Activated T-helper 17 cell treated with anti-CD3 and anti-CD28 coated beads, Interleukin-2, amount 50 U/mL, for 72 hours (primary cell): ENCODE measurements around the gene BAZ1B. TPM values are rescaled to one million over a fixed set of nuclear protein-coding genes. Genes with fewer than 3 reads are reported as not detected.
"Not testable (repeated sequence)": the region's sequence is repeated elsewhere in the genome, so short reads cannot be mapped to it uniquely, and the experiment has no call there.

Source experiments
- ATAC-seq: fragments of 150-1000 bp; cut with Tn5 transposase; replicated peaks from 2 replicates; pipeline ENCODE4 v1.10.0; 2021; ENCODE audit warnings: mild to moderate bottlenecking, moderate library complexity
- H3K27ac Mint-ChIP-seq: one replicate; pipeline ENCODE4 v1.8.0; 2022; ENCODE audit warnings: mixed read lengths
- H3K27me3 Mint-ChIP-seq: one replicate; pipeline ENCODE4 v1.8.0; 2022; ENCODE audit warnings: mixed read lengths
- H3K36me3 Mint-ChIP-seq: one replicate; pipeline ENCODE4 v1.8.0; 2022; ENCODE audit warnings: low read depth, mild to moderate bottlenecking, mixed read lengths
- H3K4me1 Mint-ChIP-seq: one replicate; pipeline ENCODE4 v1.8.0; 2022; ENCODE audit warnings: mixed read lengths
- H3K4me3 Mint-ChIP-seq: one replicate; pipeline ENCODE4 v1.8.0; 2022; ENCODE audit warnings: mild to moderate bottlenecking, mixed read lengths
- H3K9me3 Mint-ChIP-seq: one replicate; pipeline ENCODE4 v1.8.0; 2022; ENCODE audit warnings: mixed read lengths
- total RNA-seq, 2 donors: library from RNA; stranded (reverse); gene quantifications; one replicate each; pipeline ENCODE4 v1.2.3, GENCODE V29; 2022

Gene BAZ1B
- total RNA-seq, 2 donors from 2014 or later = 59.7 to 102 TPM

DNA sequence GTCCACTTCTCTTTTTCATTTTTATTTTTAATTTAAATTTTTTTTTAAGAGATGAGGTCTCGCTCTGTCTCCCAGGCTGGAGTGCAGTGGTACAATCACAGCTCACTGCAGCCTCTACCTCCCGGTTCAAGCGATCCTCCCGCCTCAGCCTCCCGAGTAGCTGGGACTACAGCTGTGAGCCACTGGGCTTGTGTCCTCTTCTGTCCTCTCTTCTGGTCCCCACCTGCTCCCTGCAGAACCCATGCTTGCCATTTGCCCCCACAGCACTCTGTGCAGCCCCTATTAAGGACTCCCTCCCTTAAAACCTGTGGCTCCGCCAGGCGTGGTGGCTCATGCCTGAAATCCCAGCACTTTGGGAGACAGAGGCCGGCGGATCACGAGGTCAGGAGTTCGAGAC lies 97.6 kb downstream of the BAZ1B start:
- ATAC-seq = no peak
- Mint-ChIP-seq H3K9me3 (no peaks in the 10 kb centered on the region), H3K4me3 (no peak overlapping the region), H3K36me3 (no peaks in the 10 kb centered on the region), H3K4me1 (no peaks in the 10 kb centered on the region), H3K27ac (no peak overlapping the region), H3K27me3 (no peaks in the 10 kb centered on the region)

DNA sequence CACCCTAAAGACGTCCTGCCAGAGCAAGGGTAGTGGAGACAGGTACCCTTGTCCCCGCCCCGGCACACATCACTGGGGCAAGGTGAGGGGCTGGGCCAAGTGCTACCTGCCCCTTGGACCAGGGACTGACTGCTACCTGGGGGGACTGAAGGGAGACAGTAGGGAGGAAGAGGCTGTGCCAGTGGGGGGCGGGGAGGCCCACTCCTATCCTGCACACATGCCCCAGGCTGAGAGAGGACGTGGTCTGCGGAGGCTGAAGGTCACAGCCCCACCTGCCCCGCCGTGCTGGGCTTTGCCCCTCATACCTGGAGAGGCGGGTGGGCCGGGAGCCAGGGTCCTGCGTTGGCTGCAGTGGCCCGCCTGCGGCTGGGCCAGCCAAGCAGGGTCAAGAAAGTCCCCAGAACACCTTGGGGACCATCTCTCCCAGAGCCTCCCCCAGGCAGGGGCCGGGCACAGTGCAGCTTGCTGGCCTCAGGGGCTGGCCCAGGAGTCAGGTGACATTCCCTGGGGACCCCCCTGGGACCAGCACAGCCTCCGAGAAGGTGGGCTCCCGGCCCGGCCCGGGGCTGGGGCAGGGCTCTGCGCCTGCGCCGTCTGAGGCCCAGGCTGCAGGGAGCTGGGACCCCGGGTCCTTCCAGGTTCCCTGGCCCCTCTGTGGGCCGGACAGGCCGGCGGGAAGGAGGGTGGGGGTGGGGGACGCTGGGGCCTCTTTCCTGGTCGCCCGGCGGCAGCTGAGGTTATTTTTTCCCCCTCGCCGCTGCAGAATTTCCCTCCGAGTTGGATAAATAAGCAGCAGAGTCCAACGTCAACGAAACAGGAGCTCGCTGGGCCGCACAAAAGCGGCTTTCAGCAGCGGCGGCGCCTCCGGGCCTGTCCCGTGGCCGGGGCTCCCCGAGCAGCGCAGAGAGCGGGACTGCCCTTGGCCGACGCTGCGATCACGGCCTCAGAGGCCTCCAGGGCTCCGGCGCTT lies 98.3 kb downstream of the BAZ1B start:
- H3K36me3 Mint-ChIP-seq = no peaks in the 10 kb centered on the region
- H3K4me3 Mint-ChIP-seq = no peak overlapping the region
- H3K4me1 Mint-ChIP-seq = no peaks in the 10 kb centered on the region
- H3K9me3 Mint-ChIP-seq = no peaks in the 10 kb centered on the region
- H3K27ac Mint-ChIP-seq = no peak overlapping the region
- no peaks in the 10 kb centered on the region for H3K27me3 Mint-ChIP-seq
- no peak for ATAC-seq

DNA sequence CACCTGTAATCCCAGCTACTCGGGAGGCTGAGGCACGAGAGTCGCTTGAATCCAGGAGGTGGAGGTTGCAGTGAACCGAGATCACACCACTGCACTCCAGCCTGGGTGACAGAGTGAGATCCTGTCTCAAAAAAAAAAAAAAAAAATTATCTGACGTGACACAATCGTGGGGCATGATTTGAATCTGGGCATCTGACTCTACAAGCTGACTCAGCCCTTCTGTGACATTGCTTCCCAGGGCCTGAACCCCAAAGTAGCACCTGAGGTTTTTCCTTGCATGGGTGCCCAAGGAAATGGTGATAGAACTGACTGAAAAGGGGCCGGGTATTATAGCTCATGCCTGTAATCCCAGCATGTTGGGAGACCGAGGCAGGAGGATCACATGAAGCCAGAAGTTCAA lies 101.5 kb downstream of the BAZ1B start:
- not testable (repeated sequence) for H3K27me3 Mint-ChIP-seq, H3K4me1 Mint-ChIP-seq, H3K4me3 Mint-ChIP-seq, H3K27ac Mint-ChIP-seq, H3K36me3 Mint-ChIP-seq, H3K9me3 Mint-ChIP-seq, ATAC-seq

DNA sequence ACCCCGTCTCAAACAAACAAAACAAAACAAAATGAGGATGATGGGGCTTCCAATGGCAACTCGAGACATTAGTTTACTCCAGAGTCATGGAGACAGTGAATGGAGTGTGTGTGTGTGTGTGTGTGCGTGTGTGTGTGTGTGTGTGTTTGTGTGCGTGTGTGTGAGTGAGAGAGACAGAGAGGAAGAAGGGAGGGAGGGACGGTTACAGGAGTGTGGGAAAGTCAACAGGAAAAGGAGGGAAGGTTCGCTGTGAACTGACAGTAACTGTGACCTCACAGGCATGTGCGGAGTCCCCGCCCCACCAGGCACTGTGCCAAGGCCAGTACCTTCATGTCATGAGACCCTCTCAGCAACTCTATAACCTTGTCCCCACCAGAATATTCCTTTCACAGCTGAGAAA lies 102.1 kb downstream of the BAZ1B start:
- H3K27me3 Mint-ChIP-seq, H3K4me3 Mint-ChIP-seq, H3K36me3 Mint-ChIP-seq, H3K9me3 Mint-ChIP-seq, H3K27ac Mint-ChIP-seq, ATAC-seq, H3K4me1 Mint-ChIP-seq: not testable (repeated sequence)

DNA sequence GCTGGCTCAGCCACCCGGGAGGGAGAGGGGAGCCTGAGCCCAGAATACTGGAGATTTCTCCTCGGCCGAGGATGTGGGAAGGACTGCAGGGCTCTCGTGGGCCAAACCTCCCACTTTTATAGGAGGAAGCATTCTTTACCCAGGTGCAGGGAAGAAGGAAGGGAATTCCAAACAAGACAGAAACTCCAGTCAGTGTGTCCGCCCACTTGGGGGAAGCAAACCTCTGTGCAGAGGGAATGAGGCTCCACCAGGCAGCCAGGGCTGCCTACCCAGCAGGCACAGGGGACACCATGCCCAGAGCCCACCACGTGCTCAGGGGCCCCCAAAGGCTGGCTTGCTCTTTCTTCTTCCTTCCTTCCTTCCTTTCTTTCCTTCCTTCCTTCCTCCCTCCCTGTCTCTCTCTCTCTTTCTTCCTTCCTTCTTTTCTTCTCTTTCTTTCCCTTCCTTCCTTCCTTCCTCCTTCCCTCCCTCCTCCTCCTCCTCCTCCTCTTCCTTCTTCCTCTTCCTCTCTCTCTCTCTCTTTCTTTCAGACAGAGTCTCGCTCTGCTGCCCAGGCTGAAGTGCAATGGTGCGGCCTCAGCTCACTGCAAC lies 103.9 kb downstream of the BAZ1B start:
- Mint-ChIP-seq H3K27ac (no peak overlapping the region), H3K4me1 (no peaks in the 10 kb centered on the region), H3K4me3 (no peak overlapping the region), H3K9me3 (no peaks in the 10 kb centered on the region), H3K36me3 (no peaks in the 10 kb centered on the region), H3K27me3 (no peaks in the 10 kb centered on the region)
- ATAC-seq = no peak

DNA sequence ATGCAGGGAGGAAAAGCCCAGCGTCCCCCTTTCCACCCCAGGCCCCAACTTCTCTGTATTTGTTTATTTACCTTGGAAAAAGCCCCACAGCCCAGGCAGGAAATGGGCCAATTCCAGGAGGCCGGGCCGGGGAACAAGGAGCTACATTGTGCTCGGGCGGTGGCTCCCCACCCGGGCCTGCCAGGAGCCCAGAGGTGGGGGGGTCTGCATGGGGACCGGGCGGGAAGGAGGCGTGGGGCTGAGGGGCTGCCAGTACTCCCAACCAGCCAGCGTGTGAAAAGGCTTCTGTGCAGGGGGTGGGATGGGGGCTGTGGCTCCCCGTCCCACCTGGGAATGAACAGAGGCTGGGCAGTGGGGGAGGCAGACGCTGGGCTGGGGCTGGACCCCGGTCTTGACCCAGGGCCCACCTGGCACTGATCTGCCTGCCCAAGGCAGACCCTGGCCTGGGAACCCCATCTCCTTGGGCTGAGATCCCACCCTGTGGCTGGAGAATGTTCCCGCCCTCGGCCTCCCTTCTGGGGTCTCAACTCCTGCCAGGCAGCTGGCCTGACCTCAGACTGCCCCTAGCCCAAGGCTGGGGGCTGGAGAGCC lies 111.5 kb downstream of the BAZ1B start:
- not testable (repeated sequence) for H3K4me3 Mint-ChIP-seq, ATAC-seq, H3K27me3 Mint-ChIP-seq, H3K9me3 Mint-ChIP-seq, H3K27ac Mint-ChIP-seq, H3K4me1 Mint-ChIP-seq, H3K36me3 Mint-ChIP-seq

DNA sequence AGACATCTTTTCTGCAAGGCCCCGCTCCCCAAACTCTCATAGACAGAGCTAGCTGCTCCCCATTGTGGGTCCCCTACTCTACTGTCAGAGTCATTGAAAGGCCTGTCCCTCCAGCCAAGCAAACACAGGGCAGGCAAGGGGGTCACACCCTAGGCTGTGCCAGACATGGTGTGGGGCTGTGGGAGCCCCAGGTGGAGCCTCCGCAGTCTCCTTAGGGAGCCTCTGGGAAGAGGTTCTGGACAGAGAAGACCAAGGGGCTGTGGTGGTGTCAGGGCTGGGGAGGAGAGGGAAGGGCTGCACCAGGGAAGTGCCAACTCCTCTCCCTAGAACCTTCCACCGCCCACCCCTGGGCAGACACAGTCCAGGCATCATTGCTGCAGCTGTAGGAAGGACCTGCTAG lies 117.2 kb downstream of the BAZ1B start:
- H3K9me3 Mint-ChIP-seq, H3K27me3 Mint-ChIP-seq, H3K4me1 Mint-ChIP-seq, ATAC-seq, H3K4me3 Mint-ChIP-seq, H3K27ac Mint-ChIP-seq, H3K36me3 Mint-ChIP-seq: not testable (repeated sequence)

DNA sequence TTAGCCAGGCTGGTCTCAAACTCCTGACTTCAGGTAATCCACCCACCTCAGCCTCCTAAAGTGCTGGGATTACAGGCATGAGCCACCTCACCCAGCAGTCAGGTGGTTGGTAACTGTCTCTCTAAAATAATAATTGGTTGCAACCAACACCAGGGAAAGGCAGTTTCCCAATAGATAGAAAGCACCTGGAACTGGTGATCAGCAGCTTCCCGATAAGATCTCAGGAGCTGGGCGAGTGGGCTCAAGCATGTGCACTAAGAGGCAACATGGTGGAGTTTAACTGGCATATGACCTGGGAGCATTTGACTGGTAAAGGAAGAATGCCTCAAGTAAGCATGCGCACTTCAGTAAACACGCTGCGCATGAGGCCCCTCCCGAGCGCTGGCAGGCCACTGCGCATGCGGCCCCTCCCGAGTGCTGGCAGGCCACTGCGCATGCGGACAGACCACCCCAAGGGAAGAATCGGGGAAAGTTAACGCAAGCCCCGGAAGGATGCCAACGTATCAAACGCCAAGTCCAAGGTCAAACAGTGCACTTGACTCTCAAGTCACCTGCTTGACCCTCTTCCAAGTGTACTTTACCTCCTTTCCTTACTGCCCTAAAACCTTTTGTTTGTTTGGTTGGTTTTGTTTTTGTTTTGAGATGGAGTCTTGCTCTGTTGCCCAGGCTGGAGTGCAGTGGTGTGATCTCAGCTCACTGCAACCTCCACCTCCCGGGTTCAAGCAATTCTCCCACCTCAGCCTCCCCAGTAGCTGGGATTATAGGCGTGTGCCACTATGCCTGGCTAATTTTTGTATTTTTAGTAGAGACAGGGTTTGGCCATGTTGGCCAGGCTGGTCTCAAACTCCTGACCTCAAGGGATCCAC lies 122.7 kb downstream of the BAZ1B start:
- H3K4me3 Mint-ChIP-seq = peak overlapping the region; percentile 49
- H3K9me3 Mint-ChIP-seq, H3K4me1 Mint-ChIP-seq, H3K27me3 Mint-ChIP-seq, H3K36me3 Mint-ChIP-seq, H3K27ac Mint-ChIP-seq: not testable (repeated sequence)
- peak; percentile 71 for ATAC-seq

DNA sequence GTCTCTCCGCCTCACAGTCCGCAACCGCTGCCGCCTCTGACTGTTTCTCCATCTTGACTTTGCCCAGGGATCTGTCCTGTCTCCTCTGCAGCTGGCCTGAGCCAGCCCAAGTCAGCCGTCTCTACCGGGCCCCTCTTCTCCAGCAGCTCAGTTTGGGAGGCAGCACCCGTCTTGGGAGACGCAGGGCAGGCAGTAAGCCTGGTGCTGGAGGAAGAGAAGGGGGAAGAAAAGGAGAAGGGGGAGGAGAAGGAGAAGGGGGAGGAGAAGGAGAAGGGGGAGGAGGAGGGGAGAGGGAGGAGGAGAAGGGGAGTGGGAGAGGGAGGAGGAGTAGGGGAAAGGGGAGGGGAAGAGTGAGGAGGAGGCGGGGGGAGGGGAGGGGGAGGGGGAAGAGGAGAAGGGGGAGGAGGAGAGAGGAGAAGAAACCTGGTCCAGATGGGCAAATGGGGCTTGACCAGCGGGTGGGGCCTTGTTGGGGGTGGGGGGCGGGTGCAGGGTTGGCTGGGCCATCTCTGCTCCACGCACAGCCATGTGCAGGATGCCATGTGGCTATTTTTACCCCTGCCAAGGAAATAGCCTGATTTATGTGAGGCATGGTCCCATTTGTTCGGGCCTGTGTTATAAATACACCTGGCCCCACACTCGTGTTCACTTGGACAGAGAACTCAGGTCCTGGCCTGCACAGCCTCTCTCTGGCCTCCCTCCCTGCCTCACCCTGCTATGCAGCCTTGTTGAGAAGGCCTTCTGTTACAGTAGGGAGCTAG lies 124.4 kb downstream of the BAZ1B start:
- Mint-ChIP-seq H3K27me3 (peaks cover 13% of the 10 kb centered on the region), H3K4me3 (no peak overlapping the region), H3K27ac (no peak overlapping the region), H3K36me3 (no peaks in the 10 kb centered on the region), H3K9me3 (no peaks in the 10 kb centered on the region), H3K4me1 (no peaks in the 10 kb centered on the region)
- no peak for ATAC-seq

DNA sequence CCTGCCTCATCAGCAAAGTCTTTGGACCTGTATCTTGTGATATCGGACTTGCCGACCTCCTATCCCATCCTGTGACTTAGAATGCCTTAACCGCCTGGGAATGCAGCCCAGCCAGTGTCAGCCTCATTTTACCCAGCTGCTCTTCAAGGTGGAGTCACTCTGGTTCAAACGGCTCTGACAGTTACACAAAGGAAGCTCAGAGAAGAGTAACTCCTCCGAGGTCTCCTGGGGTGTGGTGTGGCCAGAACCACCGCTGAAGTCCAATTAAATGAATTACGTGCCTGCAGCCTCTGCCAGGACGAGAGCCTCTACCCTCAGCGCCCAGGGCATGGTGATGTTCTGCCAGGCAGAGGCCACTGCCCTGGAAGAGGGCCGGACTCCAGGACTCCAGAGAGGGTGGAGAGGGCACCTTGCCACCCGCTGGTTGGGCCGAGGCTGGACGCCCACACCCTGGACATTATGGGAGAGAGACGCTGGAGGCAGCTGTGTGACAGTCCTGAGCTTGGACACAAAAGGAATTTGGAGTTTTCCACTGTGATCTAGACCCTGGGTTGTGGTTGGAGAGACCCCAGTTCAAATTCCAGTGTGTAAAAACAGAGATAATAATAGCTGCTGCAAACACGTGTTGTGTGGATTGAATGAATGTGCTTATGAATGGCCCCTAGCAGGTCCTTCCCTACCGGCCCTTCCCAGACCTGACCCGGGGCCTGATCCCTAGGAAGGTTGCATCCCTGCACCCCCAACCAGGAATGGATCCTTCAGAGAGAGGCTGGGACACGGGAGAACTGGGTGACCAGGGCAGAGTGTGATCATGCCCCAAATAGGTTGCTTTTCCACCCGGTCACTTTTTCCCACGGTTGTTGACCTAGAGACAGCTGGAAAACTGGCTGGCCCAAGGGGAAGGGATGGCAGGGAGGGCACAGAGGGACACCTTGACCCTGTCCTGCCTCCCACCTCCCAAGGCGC lies 126.3 kb downstream of the BAZ1B start:
- H3K4me1 Mint-ChIP-seq = no peaks in the 10 kb centered on the region
- H3K36me3 Mint-ChIP-seq = no peaks in the 10 kb centered on the region
- H3K27ac Mint-ChIP-seq = no peak overlapping the region
- no peaks in the 10 kb centered on the region for H3K9me3 Mint-ChIP-seq
- ATAC-seq = no peak
- H3K27me3 Mint-ChIP-seq = peaks cover 13% of the 10 kb centered on the region
- H3K4me3 Mint-ChIP-seq = no peak overlapping the region

DNA sequence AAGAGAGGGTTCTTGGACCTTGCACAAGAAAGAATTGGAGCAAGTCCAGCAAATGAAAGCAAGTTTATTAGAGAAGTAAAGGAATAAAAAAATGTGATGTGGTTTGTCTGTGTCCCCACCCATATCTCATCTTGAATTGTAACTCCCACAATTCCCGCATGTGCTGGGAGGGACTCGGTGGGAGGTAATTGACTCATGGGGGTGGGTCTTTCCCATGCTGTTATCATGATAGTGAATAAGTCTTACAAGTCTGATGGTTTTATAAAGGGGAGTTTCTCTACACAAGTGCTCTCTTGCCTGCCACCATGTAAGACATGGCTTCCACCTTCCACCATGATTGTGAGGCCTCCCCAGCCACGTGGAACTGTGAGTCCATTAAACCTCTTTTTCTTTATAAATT lies 127.7 kb downstream of the BAZ1B start:
- no peak overlapping the region for H3K4me3 Mint-ChIP-seq
- no peak for ATAC-seq
- H3K9me3 Mint-ChIP-seq = no peaks in the 10 kb centered on the region
- H3K4me1 Mint-ChIP-seq = no peaks in the 10 kb centered on the region
- H3K36me3 Mint-ChIP-seq = no peaks in the 10 kb centered on the region
- peaks cover 13% of the 10 kb centered on the region for H3K27me3 Mint-ChIP-seq
- no peak overlapping the region for H3K27ac Mint-ChIP-seq

DNA sequence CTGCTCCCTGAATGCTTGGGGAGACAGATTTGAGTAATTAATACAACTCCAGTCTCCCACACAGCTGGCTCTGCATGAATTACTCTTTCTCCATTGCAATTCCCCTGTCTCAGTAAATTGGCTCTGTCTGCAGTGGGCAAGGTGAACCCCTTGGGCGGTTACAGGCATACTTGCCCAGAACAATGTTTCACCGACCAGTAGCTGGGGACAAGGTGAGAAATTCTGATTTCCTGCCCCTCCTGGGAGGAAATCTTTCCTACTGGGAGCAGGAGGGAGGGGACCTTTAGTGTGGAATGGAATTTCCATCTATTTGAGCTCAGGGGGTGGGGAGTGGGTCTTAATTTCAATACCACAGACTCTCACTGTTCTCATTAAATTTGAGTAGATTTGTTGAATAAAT lies 130.7 kb downstream of the BAZ1B start:
- no peak overlapping the region for H3K27ac Mint-ChIP-seq
- no peak for ATAC-seq
- H3K27me3 Mint-ChIP-seq = peaks cover 10% of the 10 kb centered on the region
- no peaks in the 10 kb centered on the region for H3K4me1 Mint-ChIP-seq
- H3K9me3 Mint-ChIP-seq = peaks cover 13% of the 10 kb centered on the region
- H3K36me3 Mint-ChIP-seq = no peaks in the 10 kb centered on the region
- no peak overlapping the region for H3K4me3 Mint-ChIP-seq
